Liver (tissue), 9 donors: ENCODE data around the gene ARL4D. TPM values are rescaled to one million over a fixed set of nuclear protein-coding genes. Genes with fewer than 3 reads are reported as not detected.

Experiments
- DNase-seq: peaks from one replicate; pipeline ENCODE4 v3.0.0-alpha.2; 2017; ENCODE audit warnings: low spot score
- H3K27ac ChIP-seq, 2 donors: one replicate each; pipeline ENCODE4 v1.7.0; 2013; ENCODE audit warnings: inconsistent platforms in 2 of 2, low read length in 2 of 2, control low read depth in 1 of 2, low read depth in 1 of 2, mild to moderate bottlenecking in 1 of 2
- H3K27me3 ChIP-seq, 4 donors: one replicate each; pipeline versions ENCODE4 v1.6.1 to v1.7.0; 2013; ENCODE audit warnings: low read length in 3 of 4, inconsistent platforms in 1 of 4, mild to moderate bottlenecking in 1 of 4, moderate library complexity in 1 of 4; ENCODE audit not compliant: control insufficient read depth in 4 of 4, insufficient read depth in 4 of 4
- H3K36me3 ChIP-seq, 4 donors: one replicate each; pipeline versions ENCODE4 v1.6.1 to v1.7.0; 2013; ENCODE audit warnings: low read length in 3 of 4, mild to moderate bottlenecking in 3 of 4, low read depth in 1 of 4, moderate library complexity in 1 of 4; ENCODE audit not compliant: control insufficient read depth in 4 of 4, insufficient read depth in 3 of 4
- H3K4me1 ChIP-seq, 4 donors: one replicate each; pipeline versions ENCODE4 v1.6.1 to v1.7.0; 2013; ENCODE audit warnings: low read length in 3 of 4, mild to moderate bottlenecking in 3 of 4, moderate library complexity in 1 of 4; ENCODE audit not compliant: control insufficient read depth in 4 of 4, insufficient read depth in 4 of 4
- H3K4me3 ChIP-seq, 3 donors: one replicate each; pipeline versions ENCODE4 v1.6.1 to v1.7.0; 2013; ENCODE audit warnings: low read length in 3 of 3, control low read depth in 1 of 3, low read depth in 1 of 3, mild to moderate bottlenecking in 1 of 3
- H3K9ac ChIP-seq, 2 donors: one replicate each; pipeline ENCODE4 v1.7.0; 2013; ENCODE audit warnings: low read length in 2 of 2, mild to moderate bottlenecking in 2 of 2, moderate library complexity in 2 of 2, control low read depth in 1 of 2, low read depth in 1 of 2
- H3K9me3 ChIP-seq, 4 donors: one replicate each; pipeline versions ENCODE4 v1.6.1 to v1.7.0; 2013; ENCODE audit warnings: low read length in 3 of 4; ENCODE audit not compliant: control insufficient read depth in 4 of 4
- EGR1 ChIP-seq, 2 donors: IDR thresholded peaks; 2 replicates each; pipeline ENCODE4 v1.6.1; 2016 to 2018; ENCODE audit warnings: antibody characterized with exemption in 2 of 2, low read depth in 2 of 2
- FOXA1 ChIP-seq: IDR thresholded peaks from 2 replicates; pipeline ENCODE4 v1.6.1; 2016; ENCODE audit warnings: antibody characterized with exemption
- FOXA2 ChIP-seq: IDR thresholded peaks from 2 replicates; pipeline ENCODE4 v1.6.1; 2016; ENCODE audit warnings: antibody characterized with exemption
- GABPA ChIP-seq, 2 donors: IDR thresholded peaks in 1 of 2; conservative IDR thresholded peaks in 1 of 2; 2 replicates each; pipeline ENCODE4 v1.6.1; 2016; ENCODE audit warnings: antibody characterized with exemption in 2 of 2, mild to moderate bottlenecking in 1 of 2, moderate library complexity in 1 of 2
- HNF4A ChIP-seq, 2 donors: conservative IDR thresholded peaks; 2 replicates each; pipeline ENCODE4 v1.6.1; 2016; ENCODE audit warnings: antibody characterized with exemption in 2 of 2, mild to moderate bottlenecking in 2 of 2
- HNF4G ChIP-seq: IDR thresholded peaks from 2 replicates; pipeline ENCODE4 v1.6.1; 2016; ENCODE audit warnings: antibody characterized with exemption
- NR2F2 ChIP-seq: IDR thresholded peaks from 2 replicates; pipeline ENCODE4 v1.6.1; 2016; ENCODE audit warnings: antibody characterized with exemption
- RAD21 ChIP-seq, 2 donors: IDR thresholded peaks; 2 replicates each; pipeline ENCODE4 v1.6.1; 2016; ENCODE audit warnings: antibody characterized with exemption in 2 of 2, mild to moderate bottlenecking in 2 of 2
- RXRA ChIP-seq, 2 donors: IDR thresholded peaks; 2 replicates each; pipeline ENCODE4 v1.6.1; 2017 to 2018; ENCODE audit warnings: antibody characterized with exemption in 2 of 2, mild to moderate bottlenecking in 1 of 2
- SP1 ChIP-seq: IDR thresholded peaks from 2 replicates; pipeline ENCODE4 v1.6.1; 2018; ENCODE audit warnings: antibody characterized with exemption, mild to moderate bottlenecking
- TAF1 ChIP-seq: conservative IDR thresholded peaks from 2 replicates; pipeline ENCODE4 v1.6.1; 2016; ENCODE audit warnings: antibody characterized with exemption, mild to moderate bottlenecking
- YY1 ChIP-seq: IDR thresholded peaks from 2 replicates; pipeline ENCODE4 v1.6.1; 2016; ENCODE audit warnings: antibody characterized with exemption, mild to moderate bottlenecking
- WGBS: extraction: QIAGEN DNeasy Blood & Tissue Kit; methylation state at CpG from one replicate; pipeline ENCODE4 v1.1.7; 2013; 5-methylcytosine and 5-hydroxymethylcytosine counted together
- polyA plus RNA-seq, 2 donors: library from polyadenylated mRNA; stranded (reverse) in 1 of 2; unstranded in 1 of 2; fragments of 200-250 nt in 1 of 2; fragments of >200 nt in 1 of 2; fragmentation: Nextera tagmentation in 1 of 2; extraction: Ambion mirVana in 1 of 2; gene quantifications; one replicate each; pipeline versions ENCODE4 v1.2.1 to v1.2.3, GENCODE V29; 2013 to 2015
- total RNA-seq, 2 donors: library from RNA; depleted of rRNA; stranded (reverse); fragments of >200 nt; gene quantifications; one replicate each; pipeline ENCODE4 v1.2.3, GENCODE V29; 2014
- TF ChIP-seq, protein P1 (sequence below): IDR thresholded peaks from 2 replicates; pipeline ENCODE4 v1.6.1; 2016; ENCODE audit warnings: antibody characterized with exemption
- TF ChIP-seq, protein P2 (sequence below): IDR thresholded peaks from 2 replicates; pipeline ENCODE4 v1.6.1; 2016; ENCODE audit warnings: antibody characterized with exemption, mild to moderate bottlenecking
- donor health status: healthy.
- donor health status: healthy.
- donor health status: healthy.
- donor health status: healthy.
- donor health status: healthy.

The ARL4D gene
- total and polyA plus RNA-seq, 4 donors = 13.6 to 39.2 (median 17.6) TPM

DNA sequence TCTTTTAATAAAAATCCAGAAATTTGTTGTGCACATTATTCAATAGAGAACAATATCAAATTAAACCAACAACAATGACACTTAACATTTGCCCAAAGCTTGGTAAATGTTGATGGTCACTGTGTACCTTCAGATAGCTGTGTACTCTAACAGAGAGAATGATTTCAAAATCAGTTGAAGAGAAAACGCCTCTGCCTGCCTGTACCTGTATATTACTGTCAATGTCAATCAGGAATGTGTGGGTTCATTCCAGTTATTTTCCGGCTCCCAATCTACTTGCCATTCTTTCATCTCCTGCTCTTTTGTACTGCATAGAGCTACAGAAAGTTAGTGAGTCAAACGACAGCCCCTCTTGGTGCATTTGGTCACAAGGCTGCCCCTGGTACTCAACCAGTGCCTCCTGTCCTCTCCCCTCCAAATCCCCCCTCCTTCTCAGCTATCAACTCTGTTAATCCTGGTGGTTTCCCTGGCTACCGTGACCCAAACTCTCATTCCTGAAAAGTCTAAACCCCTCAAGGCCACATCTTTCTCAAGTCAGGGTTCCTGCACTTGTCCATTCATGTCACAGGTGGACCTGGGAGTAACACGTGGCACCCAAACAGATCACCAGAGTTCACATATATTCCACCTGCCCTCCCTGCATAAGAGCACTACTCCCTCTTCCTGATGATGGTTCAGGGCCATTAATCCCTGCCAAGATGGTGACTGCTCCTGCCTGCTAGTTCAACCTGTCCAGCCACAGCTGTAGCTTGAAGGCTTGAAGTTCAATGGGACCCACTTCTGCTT is 13.6 kb upstream of the ARL4D start:
- Histone ChIP-seq H3K4me1 (peaks cover 0 to 27% (median 14%) of the 10 kb centered on the region in 4 donors), H3K27me3 (no peaks in the 10 kb centered on the region), H3K36me3 (no peaks in the 10 kb centered on the region), H3K9ac (peak overlapping the region in 1 of 2 donors; percentile 42), H3K9me3 (peaks cover 0 to 3% (median under 1%) of the 10 kb centered on the region in 4 donors), H3K4me3 (peak overlapping the region in 1 of 3 donors; percentile 2), H3K27ac (peak overlapping the region; percentile 87 to 88)
- no peak for DNase-seq
- WGBS = 32% methylated on average over 5 of the region's 5 CpGs
- TF ChIP-seq RXRA (IDR thresholded peaks at IDR 0.05) = peak; percentile 28 to 44
- peak; percentile 63 for TF ChIP-seq FOXA1
- TF ChIP-seq, protein P1, sequence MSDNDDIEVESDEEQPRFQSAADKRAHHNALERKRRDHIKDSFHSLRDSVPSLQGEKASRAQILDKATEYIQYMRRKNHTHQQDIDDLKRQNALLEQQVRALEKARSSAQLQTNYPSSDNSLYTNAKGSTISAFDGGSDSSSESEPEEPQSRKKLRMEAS = no peak
- peak; percentile 85 for TF ChIP-seq FOXA2

DNA sequence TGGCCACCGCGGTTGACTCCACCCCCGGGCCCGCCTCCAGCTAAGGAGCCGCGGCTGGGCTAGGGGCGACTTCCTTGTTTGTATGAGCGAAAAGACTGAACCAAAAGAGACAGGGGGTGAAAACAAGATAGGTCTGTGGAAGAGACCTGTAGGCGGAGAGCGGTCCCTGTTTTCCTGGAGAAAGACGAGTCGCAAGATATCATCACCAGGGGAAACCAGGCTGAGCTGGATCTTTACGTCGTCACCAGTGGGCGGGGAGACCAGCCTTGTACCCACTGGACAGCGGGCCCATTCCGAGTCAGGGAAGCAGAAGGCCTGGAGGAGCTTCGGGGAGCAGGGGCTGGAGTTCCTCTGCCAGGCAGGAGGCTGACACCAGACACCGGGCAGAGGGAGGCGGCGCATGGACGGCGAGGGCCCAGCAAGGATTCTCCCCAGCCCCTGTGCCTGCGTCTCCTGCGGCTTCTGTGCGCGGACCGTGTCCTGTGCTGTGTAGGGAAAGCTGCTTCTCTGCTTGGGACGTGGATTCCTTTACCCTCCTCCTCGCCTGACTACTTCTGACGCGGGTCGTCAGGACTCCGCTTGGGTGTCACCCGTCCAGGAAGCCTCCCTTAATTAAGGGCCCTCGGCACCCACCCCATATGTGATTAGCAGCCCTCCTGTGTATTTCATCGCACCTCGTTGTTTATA is 10.3 kb upstream of the ARL4D start:
- Histone ChIP-seq H3K4me1 (peaks cover 0 to 28% (median 20%) of the 10 kb centered on the region in 4 donors), H3K4me3 (peak overlapping the region; percentile 43 to 85 (median 60)), H3K27ac (peak overlapping the region; percentile 94 to 98), H3K36me3 (no peaks in the 10 kb centered on the region), H3K9ac (peak overlapping the region; percentile 96 to 99), H3K27me3 (no peaks in the 10 kb centered on the region), H3K9me3 (no peaks in the 10 kb centered on the region)
- WGBS = under 1% methylated on average over 38 of the region's 38 CpGs
- TF ChIP-seq TAF1 = peak; percentile 95
- TF ChIP-seq YY1 = peak; percentile 68
- TF ChIP-seq, protein P1 = no peak
- TF ChIP-seq EGR1 (IDR thresholded peaks at IDR 0.05; ENCODE audit: low read depth in 2 of 2) = peak in 1 of 2 donors; percentile 80
- no peak for TF ChIP-seq FOXA2
- peak; percentile 4 to 39 for TF ChIP-seq RAD21 (IDR thresholded peaks at IDR 0.05)
- peak; percentile 28 for TF ChIP-seq NR2F2
- TF ChIP-seq GABPA (IDR thresholded peaks at IDR 0.05 in 1 of 2, conservative IDR thresholded peaks at IDR 0.05 in 1 of 2) = peak in 1 of 2 donors; percentile 50
- peak; percentile 61 for TF ChIP-seq SP1
- peak; percentile 64 for TF ChIP-seq FOXA1
- no peak for TF ChIP-seq HNF4G
- TF ChIP-seq, protein P2, sequence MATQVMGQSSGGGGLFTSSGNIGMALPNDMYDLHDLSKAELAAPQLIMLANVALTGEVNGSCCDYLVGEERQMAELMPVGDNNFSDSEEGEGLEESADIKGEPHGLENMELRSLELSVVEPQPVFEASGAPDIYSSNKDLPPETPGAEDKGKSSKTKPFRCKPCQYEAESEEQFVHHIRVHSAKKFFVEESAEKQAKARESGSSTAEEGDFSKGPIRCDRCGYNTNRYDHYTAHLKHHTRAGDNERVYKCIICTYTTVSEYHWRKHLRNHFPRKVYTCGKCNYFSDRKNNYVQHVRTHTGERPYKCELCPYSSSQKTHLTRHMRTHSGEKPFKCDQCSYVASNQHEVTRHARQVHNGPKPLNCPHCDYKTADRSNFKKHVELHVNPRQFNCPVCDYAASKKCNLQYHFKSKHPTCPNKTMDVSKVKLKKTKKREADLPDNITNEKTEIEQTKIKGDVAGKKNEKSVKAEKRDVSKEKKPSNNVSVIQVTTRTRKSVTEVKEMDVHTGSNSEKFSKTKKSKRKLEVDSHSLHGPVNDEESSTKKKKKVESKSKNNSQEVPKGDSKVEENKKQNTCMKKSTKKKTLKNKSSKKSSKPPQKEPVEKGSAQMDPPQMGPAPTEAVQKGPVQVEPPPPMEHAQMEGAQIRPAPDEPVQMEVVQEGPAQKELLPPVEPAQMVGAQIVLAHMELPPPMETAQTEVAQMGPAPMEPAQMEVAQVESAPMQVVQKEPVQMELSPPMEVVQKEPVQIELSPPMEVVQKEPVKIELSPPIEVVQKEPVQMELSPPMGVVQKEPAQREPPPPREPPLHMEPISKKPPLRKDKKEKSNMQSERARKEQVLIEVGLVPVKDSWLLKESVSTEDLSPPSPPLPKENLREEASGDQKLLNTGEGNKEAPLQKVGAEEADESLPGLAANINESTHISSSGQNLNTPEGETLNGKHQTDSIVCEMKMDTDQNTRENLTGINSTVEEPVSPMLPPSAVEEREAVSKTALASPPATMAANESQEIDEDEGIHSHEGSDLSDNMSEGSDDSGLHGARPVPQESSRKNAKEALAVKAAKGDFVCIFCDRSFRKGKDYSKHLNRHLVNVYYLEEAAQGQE = peak; percentile 91
- peak; percentile 21 to 34 for TF ChIP-seq RXRA (IDR thresholded peaks at IDR 0.05)
- TF ChIP-seq HNF4A (conservative IDR thresholded peaks at IDR 0.05) = peak in 1 of 2 donors; percentile 22
- peak; percentile 94 for DNase-seq
